ENCODE measurements around the gene ZNF804A.

ZNF804A gene

GRCh38 chr2:184598316-184599053 lies at the start of gene ZNF804A:
Gene ZNF804A, plus strand, starts transcription at chr2:184598529. Its CDS starts 431 bp downstream, at chr2:184598960.
- peak; percentile 60 to 94 for DNase-seq

GRCh38 chr2:184549153-184549552 lies 49.2 kb upstream of the ZNF804A start:
- DNase-seq = no peak

GRCh38 chr2:184551626-184552025 lies 46.7 kb upstream of the ZNF804A start:
- no peak for DNase-seq

DNA sequence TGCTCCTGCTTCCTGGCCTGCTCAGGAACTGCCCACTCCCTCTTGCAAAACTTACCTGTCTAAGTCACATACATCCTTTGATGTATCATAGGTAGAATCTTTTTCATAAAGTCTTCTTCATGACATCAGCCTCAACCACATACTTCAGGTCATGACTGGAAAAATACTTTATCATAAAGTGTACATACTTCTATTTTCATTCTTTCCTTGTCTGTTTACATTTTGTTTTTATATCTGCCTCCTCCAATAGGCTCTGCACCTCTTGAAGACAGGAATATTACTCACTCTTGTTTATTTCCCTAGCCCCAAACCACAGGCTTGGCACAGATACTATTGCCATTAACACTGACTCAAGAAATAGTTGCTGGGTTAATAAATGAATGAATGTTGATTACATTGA lies 43.6 kb upstream of the ZNF804A start:
- DNase-seq = no peak

DNA sequence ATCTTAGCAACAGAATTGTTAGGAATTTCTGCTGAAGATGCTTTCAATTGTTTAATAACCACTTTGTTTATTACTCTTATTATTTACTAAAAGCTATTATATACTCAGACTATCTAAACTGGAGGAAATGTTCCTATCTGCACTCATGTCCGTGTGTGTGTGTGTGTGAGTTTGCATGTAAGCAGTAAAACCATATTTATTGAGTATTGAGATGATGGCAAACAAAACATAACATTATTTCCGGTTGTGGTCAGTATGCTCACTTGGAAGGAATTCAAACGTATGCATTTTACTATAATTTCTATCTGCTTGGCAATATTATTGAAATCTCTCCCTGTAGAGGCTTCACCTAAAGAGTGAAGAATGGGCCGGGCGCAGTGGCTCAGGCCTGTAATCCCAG lies 43.0 kb upstream of the ZNF804A start:
- no peak for DNase-seq

GRCh38 chr2:184556639-184557038 lies 41.7 kb upstream of the ZNF804A start:
- DNase-seq = no peak

- DNase-seq = no peak
Observed at GRCh38 chr2:184558713-184559464, 39.4 kb upstream of the ZNF804A start.

GRCh38 chr2:184560603-184561002 lies 37.7 kb upstream of the ZNF804A start:
- no peak for DNase-seq

DNA sequence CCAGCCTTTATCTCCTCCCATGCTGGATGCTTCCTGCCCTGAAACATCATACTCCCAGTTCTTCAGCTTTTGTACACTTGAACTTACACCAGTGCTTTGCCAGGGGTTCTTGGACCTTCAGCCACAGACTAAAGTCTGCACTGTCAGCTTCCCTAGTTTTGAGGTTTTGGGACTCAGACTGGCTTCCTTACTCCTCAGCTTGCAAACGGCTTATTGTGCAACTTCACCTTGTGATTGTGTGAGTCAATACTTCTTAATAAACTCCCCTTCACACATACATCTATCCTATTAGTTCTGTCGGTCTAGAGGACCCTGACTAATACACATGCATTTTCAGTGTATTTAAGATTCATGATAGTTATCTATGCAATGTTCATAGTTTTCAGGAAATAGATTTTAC lies 35.8 kb upstream of the ZNF804A start:
- DNase-seq = no peak

GRCh38 chr2:184564092-184564491 lies 34.2 kb upstream of the ZNF804A start:
- no peak for DNase-seq

- no peak for DNase-seq
Observed at GRCh38 chr2:184566716-184567115, 31.6 kb upstream of the ZNF804A start.

- no peak for DNase-seq
Observed at GRCh38 chr2:184577056-184577455, 21.3 kb upstream of the ZNF804A start.

DNA sequence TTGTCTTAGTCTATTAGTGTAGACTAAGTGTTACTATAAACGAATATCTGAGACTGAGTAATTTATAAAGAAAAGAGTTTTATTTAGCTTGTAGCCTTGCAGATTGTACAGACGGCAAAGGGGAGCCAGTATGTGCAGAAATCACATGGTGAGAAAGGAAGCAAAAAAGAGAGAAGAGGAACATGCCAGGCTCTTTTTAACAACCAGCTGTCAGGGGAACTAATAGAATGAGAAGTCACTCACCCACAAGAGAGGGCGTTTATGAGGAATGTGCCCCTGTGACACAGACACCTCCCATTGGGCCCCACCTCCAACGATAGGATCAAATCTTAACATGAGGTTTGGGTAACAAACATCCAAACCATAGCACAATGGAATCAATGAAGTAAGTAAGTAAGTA lies 20.6 kb upstream of the ZNF804A start:
- no peak for DNase-seq

DNA sequence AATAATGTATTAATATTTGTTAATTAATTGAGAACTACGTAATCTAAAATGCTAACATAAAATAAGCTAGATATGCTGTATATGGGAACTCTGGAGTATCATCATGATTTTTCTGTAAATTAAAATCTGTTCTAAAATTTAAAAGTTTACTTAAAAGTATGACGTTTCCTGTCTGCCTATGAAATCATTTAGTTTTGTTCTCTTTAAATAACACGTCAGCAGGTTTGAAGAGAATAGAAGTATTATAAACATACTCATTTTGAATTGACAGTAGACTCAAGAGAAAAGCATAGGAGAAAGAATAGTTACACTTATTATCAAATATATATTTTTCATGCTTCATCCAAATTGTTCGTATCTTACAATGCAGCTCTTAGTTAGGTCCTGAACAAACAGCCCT lies 19.1 kb upstream of the ZNF804A start:
- DNase-seq = no peak

- DNase-seq = no peak
Observed at GRCh38 chr2:184581391-184581790, 16.9 kb upstream of the ZNF804A start.

DNA sequence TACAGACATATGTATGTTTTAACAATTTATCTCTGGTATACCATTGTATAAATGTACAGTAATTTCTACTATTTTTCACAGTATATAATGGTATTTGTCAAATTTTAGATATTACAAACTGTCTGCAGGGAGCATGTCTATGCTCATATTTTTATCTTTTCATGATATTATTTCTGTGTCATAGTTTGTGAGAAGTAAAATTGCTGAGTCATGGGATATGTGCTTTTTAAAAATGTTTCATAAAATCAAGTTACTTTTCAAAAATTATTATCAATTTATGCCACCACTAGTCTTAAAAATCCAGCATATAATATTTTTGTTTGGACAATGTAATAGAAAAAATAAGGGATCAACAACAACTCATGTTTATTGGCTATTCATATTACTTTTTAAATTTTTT lies 9.1 kb upstream of the ZNF804A start:
- no peak for DNase-seq

DNA sequence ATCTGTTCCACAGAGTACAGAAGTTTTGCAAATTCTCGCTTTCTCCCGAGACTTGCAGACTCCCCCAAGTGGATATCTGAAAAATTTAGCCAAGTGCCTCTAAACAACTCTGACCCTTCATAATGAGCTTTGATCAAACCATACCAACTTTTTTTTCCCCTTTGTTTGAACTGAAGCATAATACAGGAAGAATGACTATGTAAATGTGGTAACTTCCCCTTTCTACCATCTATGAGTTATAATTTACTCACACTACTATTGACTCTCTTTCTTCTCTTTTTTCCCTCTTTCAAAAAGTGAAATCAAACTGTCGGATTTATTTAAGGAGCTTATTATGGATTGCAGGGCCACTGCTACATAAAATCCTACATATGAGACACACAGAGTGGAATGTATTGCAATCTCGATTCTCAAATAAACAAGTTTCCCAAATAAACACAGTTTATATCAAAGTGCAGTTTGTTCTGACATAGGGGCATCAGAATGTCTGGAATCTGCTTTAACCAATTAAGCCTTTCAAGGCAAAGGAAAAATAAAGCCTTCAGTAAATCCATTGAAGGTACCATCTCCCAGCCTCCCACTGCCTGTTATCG lies 1.4 kb upstream of the ZNF804A start:
- DNase-seq = peak in 1 of 2 experiments; percentile 13

- no peak for DNase-seq
Observed at GRCh38 chr2:184597571-184597991, 748 bp upstream of the ZNF804A start.

- DNase-seq = no peak
Observed at GRCh38 chr2:184598002-184598315, 370 bp upstream of the ZNF804A start.

DNA sequence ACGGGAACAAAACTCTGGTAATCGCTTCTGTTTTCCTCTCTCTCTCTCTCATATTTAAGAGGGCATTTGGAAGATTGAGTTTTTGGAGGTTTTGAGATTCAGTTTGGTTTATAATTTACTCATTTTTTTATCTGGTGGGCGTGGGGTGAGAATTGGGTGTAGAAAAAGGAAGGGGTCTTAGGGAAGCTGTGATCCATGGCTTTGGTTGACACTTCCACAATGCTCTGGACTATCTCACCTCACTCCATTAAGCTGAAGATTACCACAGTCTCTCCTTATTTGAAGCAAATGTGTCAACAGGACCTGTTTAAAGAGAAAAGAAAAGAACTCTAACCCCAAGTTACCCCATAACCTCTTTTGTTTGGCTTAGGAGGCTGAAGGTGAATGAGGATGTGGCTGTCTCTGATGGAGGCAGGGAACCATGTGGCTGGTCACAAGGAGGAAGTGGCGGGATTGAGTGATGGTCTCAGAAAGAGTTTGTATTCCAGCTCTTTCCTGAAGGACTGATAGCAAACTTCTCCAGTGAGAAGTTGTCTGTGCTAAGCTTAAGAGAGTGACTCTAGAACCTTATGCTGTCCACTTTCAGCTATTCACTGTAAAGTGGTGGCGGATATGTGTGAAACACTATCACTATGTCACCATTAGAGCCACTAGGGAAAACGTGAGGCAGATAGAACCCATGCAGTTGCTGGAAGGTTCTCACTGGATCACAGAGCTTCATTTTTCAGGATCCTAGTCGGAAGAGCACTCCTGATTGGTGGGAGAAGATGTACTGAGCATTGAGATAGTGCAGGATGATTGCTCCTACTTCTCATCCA lies 934 bp downstream of the ZNF804A start:
- peak in 1 of 2 experiments; percentile 63 for DNase-seq

GRCh38 chr2:184599872-184600222 lies 1.5 kb downstream of the ZNF804A start:
- no peak for DNase-seq

DNA sequence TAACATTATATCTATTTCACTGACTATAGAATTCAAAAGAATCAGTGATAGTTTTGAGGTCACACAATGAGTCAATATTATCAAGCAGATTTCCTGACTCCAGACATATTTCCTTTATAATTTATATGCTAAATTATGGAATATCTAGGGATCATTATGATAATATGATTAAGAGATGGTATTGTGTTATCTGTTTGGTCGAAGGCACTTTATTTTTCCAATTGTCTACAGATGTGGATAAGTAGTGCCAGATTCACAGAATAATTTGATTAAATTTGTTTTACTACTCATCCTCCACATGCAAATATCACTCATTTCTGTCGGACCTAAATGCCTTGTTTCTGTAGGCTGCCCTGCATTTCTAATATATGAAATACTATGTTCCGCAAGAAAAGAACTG lies 4.4 kb downstream of the ZNF804A start:
- DNase-seq = no peak

DNA sequence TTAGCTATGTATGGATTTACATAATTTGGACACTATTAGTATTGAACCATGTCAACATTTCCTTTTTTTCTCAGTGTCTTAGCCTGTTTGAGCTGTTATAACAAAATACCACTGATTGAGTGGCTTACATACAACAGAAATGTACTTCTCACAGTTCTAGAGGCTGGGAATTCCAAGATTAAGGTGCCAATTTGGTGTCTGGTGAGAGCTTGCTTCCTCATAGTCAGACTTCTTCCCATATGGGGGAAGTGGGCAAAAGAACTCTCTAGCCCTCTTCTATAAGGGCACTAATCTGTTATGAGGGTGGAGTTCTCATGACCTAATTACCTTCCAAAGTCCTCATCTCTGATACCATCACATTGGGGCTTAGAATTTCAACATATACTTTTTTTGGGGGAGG lies 12.6 kb downstream of the ZNF804A start:
- no peak for DNase-seq

Measured in NCI-H446 (cell line).